Measurements from ENCODE around the gene RXRG. TPM values are rescaled to one million over a fixed set of nuclear protein-coding genes. Genes with fewer than 3 reads are reported as not detected.
A peak's percentile ranks its signal among the peaks of the same experiment; 100 is the strongest.
"Not testable (repeated sequence)": the region's sequence is repeated elsewhere in the genome, so short reads cannot be mapped to it uniquely, and the experiment has no call there.

RXRG gene
- total and polyA plus RNA-seq, 2 experiments from 2014 or later: 285 to 296 TPM

DNA sequence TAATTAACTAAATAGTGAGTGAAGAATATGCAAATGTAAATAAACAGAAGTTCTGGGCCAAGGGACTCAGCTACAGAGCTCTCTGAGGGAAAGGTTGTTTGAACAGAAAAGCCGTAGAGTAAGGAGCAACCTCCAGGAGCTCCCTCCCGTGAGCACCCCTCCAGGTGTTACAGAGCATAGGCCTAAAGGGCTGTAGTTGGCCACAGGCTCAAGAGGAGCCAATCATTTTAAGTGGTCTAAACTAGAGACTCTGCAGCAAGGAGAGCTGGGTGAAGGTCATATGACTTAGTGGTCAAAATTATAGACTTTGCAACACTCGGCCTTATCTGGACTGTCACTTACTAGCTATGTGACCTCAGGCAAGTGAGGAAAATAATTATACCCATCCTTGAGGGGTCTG, 19.1 kb upstream of the RXRG start:
- no peak overlapping the region for H3K4me3 ChIP-seq
- TF ChIP-seq, protein P1, sequence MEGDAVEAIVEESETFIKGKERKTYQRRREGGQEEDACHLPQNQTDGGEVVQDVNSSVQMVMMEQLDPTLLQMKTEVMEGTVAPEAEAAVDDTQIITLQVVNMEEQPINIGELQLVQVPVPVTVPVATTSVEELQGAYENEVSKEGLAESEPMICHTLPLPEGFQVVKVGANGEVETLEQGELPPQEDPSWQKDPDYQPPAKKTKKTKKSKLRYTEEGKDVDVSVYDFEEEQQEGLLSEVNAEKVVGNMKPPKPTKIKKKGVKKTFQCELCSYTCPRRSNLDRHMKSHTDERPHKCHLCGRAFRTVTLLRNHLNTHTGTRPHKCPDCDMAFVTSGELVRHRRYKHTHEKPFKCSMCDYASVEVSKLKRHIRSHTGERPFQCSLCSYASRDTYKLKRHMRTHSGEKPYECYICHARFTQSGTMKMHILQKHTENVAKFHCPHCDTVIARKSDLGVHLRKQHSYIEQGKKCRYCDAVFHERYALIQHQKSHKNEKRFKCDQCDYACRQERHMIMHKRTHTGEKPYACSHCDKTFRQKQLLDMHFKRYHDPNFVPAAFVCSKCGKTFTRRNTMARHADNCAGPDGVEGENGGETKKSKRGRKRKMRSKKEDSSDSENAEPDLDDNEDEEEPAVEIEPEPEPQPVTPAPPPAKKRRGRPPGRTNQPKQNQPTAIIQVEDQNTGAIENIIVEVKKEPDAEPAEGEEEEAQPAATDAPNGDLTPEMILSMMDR (IDR thresholded peaks at IDR 0.05; ENCODE audit: low read depth, low read length): no peak
- DNase-seq (ENCODE audit: low read depth in 1 of 2, low spot score in 1 of 2): peak in 1 of 2 donors; percentile 65
- H3K27ac ChIP-seq: no peak overlapping the region
- H3K4me1 ChIP-seq (ENCODE audit: low read depth): peaks cover 18% of the 10 kb centered on the region
- no peaks in the 10 kb centered on the region for H3K27me3 ChIP-seq
- H3K36me3 ChIP-seq: no peaks in the 10 kb centered on the region
- H3K9me3 ChIP-seq (ENCODE audit: low read depth): no peaks in the 10 kb centered on the region

DNA sequence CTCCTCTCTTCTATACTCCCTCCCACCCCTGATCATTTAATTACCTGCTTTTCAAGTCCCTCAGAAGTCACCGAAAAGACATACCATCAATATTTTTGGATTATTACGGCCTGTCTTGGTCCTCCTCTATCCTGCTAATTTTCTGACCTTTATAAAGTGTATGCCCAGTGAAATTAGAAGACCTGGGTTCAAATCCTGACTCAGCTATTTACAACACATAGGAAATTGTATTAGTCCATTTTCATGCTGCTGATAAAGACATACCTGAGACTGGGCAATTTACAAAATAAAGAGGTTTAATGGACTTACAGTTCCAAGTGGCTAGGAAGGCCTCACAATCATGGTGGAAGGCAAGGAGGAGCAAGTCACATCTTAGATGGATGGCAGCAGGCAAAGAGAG, 14.8 kb upstream of the RXRG start:
- not testable (repeated sequence) for DNase-seq (ENCODE audit: low read depth in 1 of 2, low spot score in 1 of 2); H3K4me3 ChIP-seq; H3K27ac ChIP-seq; H3K9me3 ChIP-seq (ENCODE audit: low read depth); H3K27me3 ChIP-seq; H3K36me3 ChIP-seq
- peaks cover 30% of the 10 kb centered on the region for H3K4me1 ChIP-seq (ENCODE audit: low read depth)

DNA sequence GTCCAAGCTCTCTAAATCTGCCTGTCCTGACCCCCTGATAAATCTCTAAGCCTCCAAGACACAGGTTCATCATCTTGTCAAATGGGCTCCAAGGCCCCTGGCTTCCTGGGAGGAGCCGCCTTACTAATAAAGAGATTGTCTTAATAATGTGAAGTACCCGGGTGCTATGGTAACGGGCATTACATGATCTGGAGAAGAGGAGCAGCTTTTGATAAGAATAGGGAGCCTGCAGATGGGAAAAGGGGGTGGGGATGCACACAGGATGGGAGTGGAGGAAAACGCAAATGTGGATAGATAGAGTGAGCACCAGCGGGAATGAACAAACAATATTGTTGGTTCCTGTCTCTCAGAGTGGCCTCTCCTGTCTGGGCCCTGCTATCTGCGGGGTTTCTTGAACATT, 11.9 kb upstream of the RXRG start:
- Histone ChIP-seq H3K36me3 (no peaks in the 10 kb centered on the region), H3K9me3 (ENCODE audit: low read depth) (no peaks in the 10 kb centered on the region), H3K4me3 (no peak overlapping the region), H3K27me3 (no peaks in the 10 kb centered on the region), H3K4me1 (ENCODE audit: low read depth) (peaks cover 30% of the 10 kb centered on the region), H3K27ac (no peak overlapping the region)
- TF ChIP-seq, protein P1 (IDR thresholded peaks at IDR 0.05; ENCODE audit: low read depth, low read length): no peak
- DNase-seq (ENCODE audit: low read depth in 1 of 2, low spot score in 1 of 2): no peak

DNA sequence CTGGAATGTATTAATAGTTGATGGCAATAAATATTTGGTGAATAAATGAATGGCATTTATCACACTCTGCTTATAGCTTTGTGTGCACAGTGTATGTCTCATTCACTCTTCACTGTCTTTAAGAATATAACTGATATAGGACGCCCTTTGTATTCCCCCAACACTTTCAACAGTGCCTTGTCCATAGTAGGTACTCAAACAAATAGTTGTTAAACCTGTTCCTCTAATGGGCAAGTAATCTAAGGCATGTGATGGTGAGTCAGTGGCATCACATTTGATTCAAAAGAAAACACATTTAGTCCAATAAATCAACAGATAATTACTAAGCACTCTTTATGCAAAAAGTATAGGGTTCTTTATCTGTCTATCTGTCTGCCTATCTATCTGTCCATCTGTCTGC, 11.2 kb upstream of the RXRG start:
- Histone ChIP-seq H3K4me3 (no peak overlapping the region), H3K27ac (no peak overlapping the region), H3K4me1 (ENCODE audit: low read depth) (peaks cover 30% of the 10 kb centered on the region), H3K36me3 (no peaks in the 10 kb centered on the region), H3K27me3 (no peaks in the 10 kb centered on the region), H3K9me3 (ENCODE audit: low read depth) (no peaks in the 10 kb centered on the region)
- TF ChIP-seq, protein P1 (IDR thresholded peaks at IDR 0.05; ENCODE audit: low read depth, low read length): no peak
- no peak for DNase-seq (ENCODE audit: low read depth in 1 of 2, low spot score in 1 of 2)

DNA sequence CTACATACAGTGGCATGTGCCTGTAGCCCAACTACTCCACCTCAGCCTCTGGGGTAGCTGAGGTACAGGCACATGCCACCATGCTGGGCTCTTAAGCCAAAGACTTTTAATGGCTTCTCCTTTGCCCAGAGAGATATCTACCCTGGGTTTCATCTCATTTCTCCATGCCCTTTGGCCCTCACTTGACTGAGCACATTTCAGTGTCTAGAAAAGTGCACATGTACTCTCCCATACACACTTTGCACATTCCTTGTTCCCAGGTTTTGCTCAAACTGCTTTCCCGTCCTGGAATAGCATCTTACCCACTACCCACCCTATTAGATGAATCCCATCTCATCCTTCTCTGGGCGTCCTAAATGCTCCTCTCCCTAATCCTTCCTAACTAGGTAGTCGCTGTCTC, 10.2 kb upstream of the RXRG start:
- Histone ChIP-seq H3K27ac (no peak overlapping the region), H3K4me3 (no peak overlapping the region), H3K27me3 (no peaks in the 10 kb centered on the region), H3K4me1 (ENCODE audit: low read depth) (peaks cover 30% of the 10 kb centered on the region), H3K36me3 (no peaks in the 10 kb centered on the region), H3K9me3 (ENCODE audit: low read depth) (no peaks in the 10 kb centered on the region)
- DNase-seq (ENCODE audit: low read depth in 1 of 2, low spot score in 1 of 2): no peak
- TF ChIP-seq, protein P1 (IDR thresholded peaks at IDR 0.05; ENCODE audit: low read depth, low read length): no peak

DNA sequence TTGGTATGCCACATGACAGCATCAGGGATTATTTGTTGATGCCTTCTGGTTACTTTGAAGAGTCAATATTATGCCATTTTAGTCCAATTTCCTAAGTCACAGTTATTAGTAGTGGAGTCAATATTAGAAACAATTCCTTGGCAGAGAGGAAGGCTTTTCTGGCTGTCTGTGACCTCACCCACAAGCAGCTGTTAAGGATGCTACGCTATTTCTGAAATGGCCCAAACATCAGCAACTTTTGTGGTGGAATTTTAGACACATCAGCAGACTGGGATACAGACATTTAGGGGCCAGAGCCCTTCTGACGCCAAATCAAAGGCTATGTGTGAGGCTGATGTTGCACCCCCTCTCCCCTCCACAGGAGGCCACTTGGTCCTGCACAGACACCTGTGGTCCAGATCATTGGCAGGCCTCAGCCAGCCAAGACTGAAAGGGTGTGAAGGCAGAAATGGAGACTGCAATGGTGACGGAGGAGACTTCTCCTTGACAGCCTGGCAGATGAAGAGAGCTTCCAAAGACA, 9.2 kb upstream of the RXRG start:
- no peaks in the 10 kb centered on the region for H3K27me3 ChIP-seq
- TF ChIP-seq, protein P1 (IDR thresholded peaks at IDR 0.05; ENCODE audit: low read depth, low read length): no peak
- H3K9me3 ChIP-seq (ENCODE audit: low read depth): no peaks in the 10 kb centered on the region
- no peaks in the 10 kb centered on the region for H3K36me3 ChIP-seq
- no peak overlapping the region for H3K27ac ChIP-seq
- DNase-seq (ENCODE audit: low read depth in 1 of 2, low spot score in 1 of 2): no peak
- no peak overlapping the region for H3K4me3 ChIP-seq
- peaks cover 34% of the 10 kb centered on the region for H3K4me1 ChIP-seq (ENCODE audit: low read depth)

Measured in cardiac muscle cell (in vitro differentiated cells and primary cell).